Bronchial epithelial cell (primary cell): ENCODE results near the gene ZBTB48. TPM values are rescaled to one million over a fixed set of nuclear protein-coding genes. Genes with fewer than 3 reads are reported as not detected.
A peak's percentile ranks its signal among the peaks of the same experiment; 100 is the strongest.

Source experiments
- DNase-seq: peaks from one replicate; pipeline ENCODE4 v3.0.0-alpha.2; 2010; ENCODE audit warnings: low read depth
- FAIRE-seq: peaks from 2 replicates; lab custom pipeline; 2011; peaks lifted over from hg19 to GRCh38; lab: Jason Lieb, UNC
- H3K27me3 ChIP-seq: 2 replicates; pipeline ENCODE4 v1.5.1; 2011; ENCODE audit warnings: low read length; ENCODE audit not compliant: control insufficient read depth, insufficient read depth
- H3K36me3 ChIP-seq: 2 replicates; pipeline ENCODE4 v1.5.1; 2011; ENCODE audit warnings: low read length; ENCODE audit not compliant: control insufficient read depth, insufficient read depth
- H3K4me3 ChIP-seq: 2 replicates; pipeline ENCODE4 v1.5.1; 2011; ENCODE audit warnings: mild to moderate bottlenecking, low read depth, low read length, control low read depth
- total RNA-seq: library from RNA; depleted of rRNA; stranded (reverse); fragments of >200 nt; gene quantifications from 2 replicates; pipeline ENCODE4 v1.2.1, GENCODE V29; 2014
- TF ChIP-seq, protein P1 (sequence below): IDR thresholded peaks from 2 replicates; pipeline ENCODE4 v1.5.1; 2011; ENCODE audit warnings: mild to moderate bottlenecking, moderate library complexity, low read length, control low read depth, inconsistent platforms; ENCODE audit not compliant: insufficient read depth, severe bottlenecking

The ZBTB48 gene
- total RNA-seq, 1 donor from 2014 or later = 19.7 TPM

GRCh38 chr1:6536291-6536690 lies 43.5 kb upstream of the ZBTB48 start:
- DNase-seq (no peak), FAIRE-seq (no peak)
- Histone ChIP-seq H3K27me3 (no peaks in the 10 kb centered on the region), H3K36me3 (peaks cover 19% of the 10 kb centered on the region), H3K4me3 (no peak overlapping the region)
- TF ChIP-seq, protein P1, sequence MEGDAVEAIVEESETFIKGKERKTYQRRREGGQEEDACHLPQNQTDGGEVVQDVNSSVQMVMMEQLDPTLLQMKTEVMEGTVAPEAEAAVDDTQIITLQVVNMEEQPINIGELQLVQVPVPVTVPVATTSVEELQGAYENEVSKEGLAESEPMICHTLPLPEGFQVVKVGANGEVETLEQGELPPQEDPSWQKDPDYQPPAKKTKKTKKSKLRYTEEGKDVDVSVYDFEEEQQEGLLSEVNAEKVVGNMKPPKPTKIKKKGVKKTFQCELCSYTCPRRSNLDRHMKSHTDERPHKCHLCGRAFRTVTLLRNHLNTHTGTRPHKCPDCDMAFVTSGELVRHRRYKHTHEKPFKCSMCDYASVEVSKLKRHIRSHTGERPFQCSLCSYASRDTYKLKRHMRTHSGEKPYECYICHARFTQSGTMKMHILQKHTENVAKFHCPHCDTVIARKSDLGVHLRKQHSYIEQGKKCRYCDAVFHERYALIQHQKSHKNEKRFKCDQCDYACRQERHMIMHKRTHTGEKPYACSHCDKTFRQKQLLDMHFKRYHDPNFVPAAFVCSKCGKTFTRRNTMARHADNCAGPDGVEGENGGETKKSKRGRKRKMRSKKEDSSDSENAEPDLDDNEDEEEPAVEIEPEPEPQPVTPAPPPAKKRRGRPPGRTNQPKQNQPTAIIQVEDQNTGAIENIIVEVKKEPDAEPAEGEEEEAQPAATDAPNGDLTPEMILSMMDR = no peak

DNA sequence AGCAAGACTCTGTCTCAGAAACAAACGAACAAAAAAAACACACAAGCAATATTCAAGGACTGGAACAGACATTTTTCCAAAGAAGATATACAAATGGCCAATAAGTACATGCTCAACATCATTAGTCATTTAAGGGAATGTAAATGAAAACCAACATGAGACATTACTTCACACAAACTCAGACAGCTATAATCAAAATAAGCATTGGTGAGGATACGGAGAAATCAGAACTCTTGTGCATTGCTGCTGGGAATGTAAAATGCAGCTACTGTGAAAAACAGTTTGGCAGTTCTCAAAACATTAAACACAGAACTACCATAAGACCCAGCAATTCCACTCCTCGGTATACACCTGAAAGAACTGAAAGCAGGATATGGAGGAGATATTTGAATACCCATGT lies 40.8 kb upstream of the ZBTB48 start:
- H3K27me3 ChIP-seq = no peaks in the 10 kb centered on the region
- peaks cover 10% of the 10 kb centered on the region for H3K36me3 ChIP-seq
- H3K4me3 ChIP-seq = no peak overlapping the region
- TF ChIP-seq, protein P1 = no peak
- FAIRE-seq (no peak), DNase-seq (no peak)

- Histone ChIP-seq H3K4me3 (no peak overlapping the region), H3K27me3 (no peaks in the 10 kb centered on the region), H3K36me3 (peaks cover 14% of the 10 kb centered on the region)
- DNase-seq (peak; percentile 84), FAIRE-seq (no peak)
- TF ChIP-seq, protein P1 = no peak
Observed at GRCh38 chr1:6544831-6545230, 35.0 kb upstream of the ZBTB48 start.

DNA sequence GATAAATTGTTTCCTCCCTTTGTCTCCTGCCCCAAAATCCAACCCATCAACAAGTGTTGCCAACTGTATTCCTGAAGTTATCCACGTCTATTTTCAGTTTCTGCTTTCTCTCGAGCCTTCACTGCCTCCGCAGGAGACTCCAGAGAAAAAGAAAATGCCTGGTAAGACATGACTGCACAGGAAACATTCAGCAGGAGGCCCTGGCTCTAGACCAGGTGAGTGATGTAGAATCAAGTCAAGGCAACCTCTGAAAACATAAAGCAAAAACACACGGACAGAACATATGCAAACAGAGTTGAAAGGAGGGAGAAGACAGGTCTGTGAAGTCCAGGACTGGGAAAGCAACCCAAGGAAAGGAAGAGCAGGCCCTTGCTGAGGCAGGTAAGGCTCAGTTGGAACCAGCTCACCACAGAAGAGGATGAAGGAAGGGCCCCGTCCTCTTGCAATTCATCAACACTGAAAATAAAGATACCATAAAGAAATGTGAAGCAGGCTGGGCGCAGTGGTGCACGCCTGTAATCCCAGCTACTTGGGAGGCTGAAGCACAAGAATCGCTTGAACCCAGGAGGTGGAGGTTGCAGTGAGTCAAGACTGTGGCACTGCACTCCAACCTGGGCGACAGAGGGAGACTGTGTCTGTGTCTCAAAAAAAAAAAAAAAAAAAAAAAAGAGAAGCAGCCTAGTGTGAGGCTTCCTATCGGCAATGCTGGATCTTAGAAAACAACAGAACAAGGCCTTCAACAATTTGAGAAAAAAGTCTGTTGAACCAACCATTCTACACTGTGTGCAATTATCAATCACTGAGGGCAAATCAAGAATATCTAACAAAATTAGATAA lies 34.3 kb upstream of the ZBTB48 start:
- no peak for FAIRE-seq
- TF ChIP-seq, protein P1 = no peak
- peaks cover 17% of the 10 kb centered on the region for H3K36me3 ChIP-seq
- no peak overlapping the region for H3K4me3 ChIP-seq
- H3K27me3 ChIP-seq = no peaks in the 10 kb centered on the region
- DNase-seq = peak; percentile 78

DNA sequence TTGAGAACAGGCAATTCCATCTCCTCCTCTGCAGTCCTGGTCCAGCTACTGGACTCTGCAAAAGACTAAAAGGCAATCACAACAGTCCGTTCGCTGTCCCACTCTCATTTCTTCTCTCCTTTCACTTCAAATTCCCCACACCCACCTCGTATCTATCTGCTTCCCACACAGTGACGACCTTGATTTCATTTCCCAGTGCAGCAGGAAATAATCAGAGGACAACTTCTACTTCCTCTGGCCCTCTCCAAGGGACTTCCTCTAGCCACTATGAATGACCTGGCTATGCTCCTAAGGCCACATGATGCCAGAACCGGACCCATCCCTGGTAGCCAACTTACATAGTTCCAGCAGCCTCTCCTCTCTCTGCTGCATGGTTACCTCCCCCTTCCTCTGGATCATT lies 33.5 kb upstream of the ZBTB48 start:
- no peaks in the 10 kb centered on the region for H3K27me3 ChIP-seq
- H3K4me3 ChIP-seq = no peak overlapping the region
- peaks cover 19% of the 10 kb centered on the region for H3K36me3 ChIP-seq
- TF ChIP-seq, protein P1 = no peak
- DNase-seq = no peak
- no peak for FAIRE-seq

DNA sequence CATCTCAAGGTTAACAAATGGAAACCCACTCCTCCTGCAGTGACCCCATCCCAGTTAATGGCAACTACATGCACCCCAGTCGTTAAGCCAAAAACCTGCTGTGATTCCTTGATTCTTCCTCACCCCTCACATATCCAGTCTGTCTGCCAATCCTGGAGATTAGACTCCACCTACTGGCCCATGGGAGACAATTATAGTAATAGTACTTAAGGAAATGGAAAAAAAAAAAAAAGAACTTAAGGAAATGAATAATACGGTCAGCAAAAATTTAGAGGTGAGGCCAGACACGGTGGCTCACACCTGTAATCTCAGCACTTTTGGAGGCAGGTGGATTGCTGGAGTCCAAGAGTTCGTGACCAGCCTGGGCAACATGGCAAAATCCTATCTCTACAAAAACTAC lies 32.5 kb upstream of the ZBTB48 start:
- Histone ChIP-seq H3K27me3 (no peaks in the 10 kb centered on the region), H3K36me3 (peaks cover 16% of the 10 kb centered on the region), H3K4me3 (no peak overlapping the region)
- DNase-seq (peak; percentile 72), FAIRE-seq (no peak)
- TF ChIP-seq, protein P1 = no peak
